Measurements from ENCODE around the gene ERICH6B.

Gene ERICH6B

GRCh38 chr13:45598597-45598996 is 16.9 kb downstream of the ERICH6B start:
- no peak for DNase-seq

GRCh38 chr13:45596800-45597475 is 18.6 kb downstream of the ERICH6B start:
- no peak for DNase-seq

GRCh38 chr13:45595965-45596364 is 19.6 kb downstream of the ERICH6B start:
- DNase-seq = no peak

- DNase-seq = no peak
Observed at GRCh38 chr13:45594764-45595163, 20.8 kb downstream of the ERICH6B start.

GRCh38 chr13:45594227-45594626 is 21.3 kb downstream of the ERICH6B start:
- DNase-seq = no peak

GRCh38 chr13:45592758-45593157 is 22.8 kb downstream of the ERICH6B start:
- no peak for DNase-seq

GRCh38 chr13:45590066-45590465 is 25.5 kb downstream of the ERICH6B start:
- DNase-seq = no peak

- no peak for DNase-seq
Observed at GRCh38 chr13:45587897-45588296, 27.6 kb downstream of the ERICH6B start.

- no peak for DNase-seq
Observed at GRCh38 chr13:45584816-45585215, 30.7 kb downstream of the ERICH6B start.

GRCh38 chr13:45582408-45583076 is 33.0 kb downstream of the ERICH6B start:
- DNase-seq = no peak

- DNase-seq = no peak
Observed at GRCh38 chr13:45576466-45576865, 39.1 kb downstream of the ERICH6B start.

GRCh38 chr13:45575830-45576180 is 39.7 kb downstream of the ERICH6B start:
- no peak for DNase-seq

- no peak for DNase-seq
Observed at GRCh38 chr13:45575146-45575829, 40.3 kb downstream of the ERICH6B start.

- DNase-seq = no peak
Observed at GRCh38 chr13:45565331-45565730, 50.2 kb downstream of the ERICH6B start.

GRCh38 chr13:45564133-45564776 is 51.3 kb downstream of the ERICH6B start:
- no peak for DNase-seq

GRCh38 chr13:45554604-45555109 is 60.9 kb downstream of the ERICH6B start:
- no peak for DNase-seq

- no peak for DNase-seq
Observed at GRCh38 chr13:45548281-45548680, 67.3 kb downstream of the ERICH6B start.

- no peak for DNase-seq
Observed at GRCh38 chr13:45546410-45546765, 69.2 kb downstream of the ERICH6B start.

GRCh38 chr13:45545686-45546409 is 69.7 kb downstream of the ERICH6B start:
- DNase-seq = no peak

- DNase-seq = no peak
Observed at GRCh38 chr13:45544520-45544919, 71.0 kb downstream of the ERICH6B start.

GRCh38 chr13:45542878-45543277 is 72.7 kb downstream of the ERICH6B start:
- DNase-seq = no peak

GRCh38 chr13:45542391-45542790 is 73.1 kb downstream of the ERICH6B start:
- DNase-seq = no peak

- no peak for DNase-seq
Observed at GRCh38 chr13:45541806-45542205, 73.7 kb downstream of the ERICH6B start.

Measured in DMS 273 treated with DMSO at 0.1 percent for 48 hours (cell line).